CD4-positive, alpha-beta T cell treated with Interleukin-17A for 1 hour (primary cell): ENCODE results near the gene NF1.
"Not testable (repeated sequence)": the region's sequence is repeated elsewhere in the genome, so short reads cannot be mapped to it uniquely, and the experiment has no call there.

ENCODE experiments used
- DNase-seq: peaks from one replicate; pipeline ENCODE4 v3.0.0-alpha.2; 2020

The NF1 gene

GRCh38 chr17:31079731-31080130 is 15.0 kb upstream of the NF1 start:
- DNase-seq, result no peak

- DNase-seq, result no peak
Measured at GRCh38 chr17:31085563-31085962, 9.2 kb upstream of the NF1 start.

GRCh38 chr17:31089471-31089870 is 5.3 kb upstream of the NF1 start:
- no peak for DNase-seq

- DNase-seq, result not testable (repeated sequence)
Measured at GRCh38 chr17:31090650-31091049, 4.1 kb upstream of the NF1 start.

GRCh38 chr17:31092475-31093064 is 2.2 kb upstream of the NF1 start:
- no peak for DNase-seq

- no peak for DNase-seq
Measured at GRCh38 chr17:31093866-31094599, 744 bp upstream of the NF1 start.

- peak; percentile 40 for DNase-seq
Measured at GRCh38 chr17:31095236-31096105, 694 bp downstream of the NF1 start.

- DNase-seq, result no peak
Measured at GRCh38 chr17:31096106-31096436, 1.3 kb downstream of the NF1 start.

GRCh38 chr17:31099016-31099415 is 4.2 kb downstream of the NF1 start:
- no peak for DNase-seq

- DNase-seq, result no peak
Measured at GRCh38 chr17:31100840-31101459, 6.2 kb downstream of the NF1 start.

- DNase-seq, result no peak
Measured at GRCh38 chr17:31101943-31102342, 7.2 kb downstream of the NF1 start.

GRCh38 chr17:31105991-31106390 is 11.2 kb downstream of the NF1 start:
- DNase-seq, result no peak

- no peak for DNase-seq
Measured at GRCh38 chr17:31111183-31111582, 16.4 kb downstream of the NF1 start.

GRCh38 chr17:31112001-31112661 is 17.4 kb downstream of the NF1 start:
- no peak for DNase-seq

GRCh38 chr17:31113368-31113767 is 18.6 kb downstream of the NF1 start:
- not testable (repeated sequence) for DNase-seq

- no peak for DNase-seq
Measured at GRCh38 chr17:31113939-31114338, 19.2 kb downstream of the NF1 start.

- no peak for DNase-seq
Measured at GRCh38 chr17:31114956-31115555, 20.3 kb downstream of the NF1 start.

GRCh38 chr17:31116167-31116566 is 21.4 kb downstream of the NF1 start:
- no peak for DNase-seq

- no peak for DNase-seq
Measured at GRCh38 chr17:31122746-31123145, 28.0 kb downstream of the NF1 start.

GRCh38 chr17:31126318-31126717 is 31.5 kb downstream of the NF1 start:
- no peak for DNase-seq

GRCh38 chr17:31128241-31128640 is 33.5 kb downstream of the NF1 start:
- no peak for DNase-seq
